ENCODE measurements around the gene KRT27.

DNA sequence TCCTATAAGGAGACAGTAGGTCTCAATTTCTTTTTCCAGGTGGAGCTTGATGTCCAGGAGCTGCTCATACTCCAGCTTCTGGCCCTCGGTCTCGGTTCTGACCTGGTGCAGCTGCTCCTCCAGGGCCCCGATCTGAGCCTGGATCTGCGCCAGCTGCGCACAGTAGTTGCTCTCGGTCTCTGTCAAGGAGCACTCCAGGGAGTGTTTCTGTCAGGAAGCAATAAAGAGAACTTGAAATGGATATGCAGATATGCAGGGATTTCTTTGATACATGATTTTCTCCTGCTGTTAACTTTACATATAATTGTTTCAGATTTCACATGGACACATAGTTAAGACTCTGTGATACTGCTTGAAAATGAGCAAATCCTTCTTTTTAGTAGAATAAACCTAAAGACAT lies 32.0 kb downstream of the KRT27 start:
- TF ChIP-seq, protein P1, sequence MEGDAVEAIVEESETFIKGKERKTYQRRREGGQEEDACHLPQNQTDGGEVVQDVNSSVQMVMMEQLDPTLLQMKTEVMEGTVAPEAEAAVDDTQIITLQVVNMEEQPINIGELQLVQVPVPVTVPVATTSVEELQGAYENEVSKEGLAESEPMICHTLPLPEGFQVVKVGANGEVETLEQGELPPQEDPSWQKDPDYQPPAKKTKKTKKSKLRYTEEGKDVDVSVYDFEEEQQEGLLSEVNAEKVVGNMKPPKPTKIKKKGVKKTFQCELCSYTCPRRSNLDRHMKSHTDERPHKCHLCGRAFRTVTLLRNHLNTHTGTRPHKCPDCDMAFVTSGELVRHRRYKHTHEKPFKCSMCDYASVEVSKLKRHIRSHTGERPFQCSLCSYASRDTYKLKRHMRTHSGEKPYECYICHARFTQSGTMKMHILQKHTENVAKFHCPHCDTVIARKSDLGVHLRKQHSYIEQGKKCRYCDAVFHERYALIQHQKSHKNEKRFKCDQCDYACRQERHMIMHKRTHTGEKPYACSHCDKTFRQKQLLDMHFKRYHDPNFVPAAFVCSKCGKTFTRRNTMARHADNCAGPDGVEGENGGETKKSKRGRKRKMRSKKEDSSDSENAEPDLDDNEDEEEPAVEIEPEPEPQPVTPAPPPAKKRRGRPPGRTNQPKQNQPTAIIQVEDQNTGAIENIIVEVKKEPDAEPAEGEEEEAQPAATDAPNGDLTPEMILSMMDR (IDR thresholded peaks at IDR 0.05), result no peak
- TF ChIP-seq POLR2A (IDR thresholded peaks at IDR 0.05), result no peak

All from right lobe of liver (tissue), 4 donors.